Nephron progenitor cell (in vitro differentiated cells): Measurements from ENCODE around the gene TEAD1.
"Not testable (repeated sequence)": the region's sequence is repeated elsewhere in the genome, so short reads cannot be mapped to it uniquely, and the experiment has no call there.

Source experiments
- DNase-seq: peaks from one replicate; pipeline ENCODE4 v3.0.0; 2021
- H3K27ac Mint-ChIP-seq: 2 replicates; pipeline ENCODE4 v1.8.0; 2021; ENCODE audit warnings: mild to moderate bottlenecking, moderate library complexity, mixed read lengths
- H3K27me3 Mint-ChIP-seq: 2 replicates; pipeline ENCODE4 v1.8.0; 2021; ENCODE audit warnings: mild to moderate bottlenecking, low read depth, mixed read lengths; ENCODE audit not compliant: poor library complexity
- H3K36me3 Mint-ChIP-seq: 2 replicates; pipeline ENCODE4 v1.8.0; 2021; ENCODE audit warnings: low read depth, mixed read lengths
- H3K4me1 Mint-ChIP-seq: 2 replicates; pipeline ENCODE4 v1.8.0; 2021; ENCODE audit warnings: mixed read lengths
- H3K4me3 Mint-ChIP-seq: 2 replicates; pipeline ENCODE4 v1.8.0; 2021; ENCODE audit warnings: mild to moderate bottlenecking, moderate library complexity, mixed read lengths
- H3K9me3 Mint-ChIP-seq: 2 replicates; pipeline ENCODE4 v1.8.0; 2021; ENCODE audit warnings: mild to moderate bottlenecking, moderate library complexity, mixed read lengths
- CTCF ChIP-seq: fragments of 200-600 bp; sonication (generic); IDR thresholded peaks from 2 replicates; pipeline ENCODE4 v1.5.0; 2021; ENCODE audit warnings: antibody characterized with exemption

TEAD1 gene

DNA sequence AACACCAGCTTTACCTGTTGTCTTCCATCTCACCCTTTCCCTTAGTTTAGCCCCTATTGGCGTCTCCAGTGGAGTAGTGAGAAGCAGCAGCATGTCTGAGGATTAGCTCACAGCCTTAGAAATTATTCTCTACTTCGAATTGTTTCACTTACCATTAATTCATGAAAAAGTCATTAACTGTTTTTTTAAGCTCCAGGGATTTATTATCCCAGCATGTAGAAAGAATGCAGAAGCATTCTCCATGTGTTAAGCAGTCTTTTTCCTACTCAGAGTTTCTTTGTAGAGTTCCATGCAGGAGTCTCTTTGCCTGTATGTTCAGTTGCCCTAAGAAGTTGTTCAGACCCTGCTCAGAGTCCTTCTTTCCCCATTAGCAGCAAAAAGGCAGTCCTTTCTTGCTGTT is 197.0 kb downstream of the TEAD1 start:
- peak overlapping the region; percentile 71 for H3K27ac Mint-ChIP-seq
- DNase-seq = no peak

GRCh38 chr11:12871788-12872321 is 197.6 kb downstream of the TEAD1 start:
- Mint-ChIP-seq H3K4me3 (no peak overlapping the region), H3K9me3 (no peaks in the 10 kb centered on the region), H3K36me3 (peaks cover 29% of the 10 kb centered on the region), H3K4me1 (peaks cover 29% of the 10 kb centered on the region), H3K27me3 (no peaks in the 10 kb centered on the region), H3K27ac (peak overlapping the region; percentile 71)
- TF ChIP-seq CTCF = no peak
- DNase-seq = no peak

More for the DNA sequence above, 197.0 kb downstream of the TEAD1 start:
- peaks cover 35% of the 10 kb centered on the region for H3K4me1 Mint-ChIP-seq
- peaks cover 23% of the 10 kb centered on the region for H3K36me3 Mint-ChIP-seq
- H3K9me3 Mint-ChIP-seq = no peaks in the 10 kb centered on the region
- no peak for TF ChIP-seq CTCF
- H3K4me3 Mint-ChIP-seq = no peak overlapping the region
- H3K27me3 Mint-ChIP-seq = no peaks in the 10 kb centered on the region

DNA sequence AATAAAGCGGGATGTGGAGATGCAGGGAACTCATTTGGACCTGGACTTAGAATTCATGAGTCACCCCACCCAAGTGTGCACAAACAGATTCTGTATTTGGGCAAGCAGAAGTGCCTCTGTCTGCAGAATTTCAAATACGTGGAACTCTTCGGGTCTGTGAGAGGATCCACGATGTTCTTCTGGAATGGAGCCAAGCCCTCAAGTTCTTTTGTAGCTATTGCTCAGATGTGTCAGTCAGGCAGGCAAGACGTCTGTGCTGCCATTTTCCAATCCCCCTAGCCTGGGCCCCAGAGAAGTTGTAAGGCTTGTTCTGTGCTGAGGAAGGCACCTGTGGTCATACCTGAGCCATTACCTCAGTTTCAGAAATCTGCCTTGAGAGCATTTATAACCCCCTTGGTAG is 202.1 kb downstream of the TEAD1 start:
- Mint-ChIP-seq H3K9me3 (no peaks in the 10 kb centered on the region), H3K36me3 (peaks cover 48% of the 10 kb centered on the region), H3K27ac (no peak overlapping the region), H3K4me1 (peaks cover 11% of the 10 kb centered on the region), H3K4me3 (no peak overlapping the region), H3K27me3 (peaks cover 3% of the 10 kb centered on the region)
- no peak for DNase-seq
- no peak for TF ChIP-seq CTCF

GRCh38 chr11:12876988-12877387 is 202.8 kb downstream of the TEAD1 start:
- Mint-ChIP-seq H3K4me1 (peaks cover 6% of the 10 kb centered on the region), H3K27ac (no peak overlapping the region), H3K36me3 (peaks cover 45% of the 10 kb centered on the region), H3K27me3 (peaks cover 3% of the 10 kb centered on the region), H3K4me3 (no peak overlapping the region), H3K9me3 (no peaks in the 10 kb centered on the region)
- DNase-seq = no peak
- no peak for TF ChIP-seq CTCF

GRCh38 chr11:12877508-12877907 is 203.3 kb downstream of the TEAD1 start:
- H3K27ac Mint-ChIP-seq, H3K27me3 Mint-ChIP-seq, DNase-seq, H3K4me1 Mint-ChIP-seq, H3K4me3 Mint-ChIP-seq, H3K9me3 Mint-ChIP-seq: not testable (repeated sequence)
- peaks cover 45% of the 10 kb centered on the region for H3K36me3 Mint-ChIP-seq

DNA sequence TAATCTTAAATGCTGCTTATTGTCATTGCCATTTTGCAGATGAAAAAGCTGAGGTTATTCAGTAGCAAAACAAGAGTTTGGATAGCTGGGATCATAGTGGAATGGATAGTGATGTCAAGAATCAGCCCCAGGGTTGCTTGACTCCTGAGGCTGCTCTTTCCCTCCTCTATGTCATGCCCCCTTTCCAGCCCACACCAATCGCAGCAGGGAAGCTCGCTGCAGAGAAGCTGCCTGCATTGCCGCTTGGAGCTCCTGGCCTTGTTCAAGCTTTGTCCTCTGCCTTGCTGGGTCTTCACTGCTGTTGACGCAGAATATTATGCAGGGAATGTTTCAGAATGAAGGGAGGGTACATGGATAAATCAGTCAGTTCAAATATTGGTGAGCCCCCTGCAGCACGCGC is 206.1 kb downstream of the TEAD1 start:
- no peaks in the 10 kb centered on the region for H3K9me3 Mint-ChIP-seq
- TF ChIP-seq CTCF = no peak
- H3K27ac Mint-ChIP-seq = no peak overlapping the region
- H3K36me3 Mint-ChIP-seq = peaks cover 70% of the 10 kb centered on the region
- no peak overlapping the region for H3K4me3 Mint-ChIP-seq
- peaks cover 3% of the 10 kb centered on the region for H3K27me3 Mint-ChIP-seq
- peaks cover 6% of the 10 kb centered on the region for H3K4me1 Mint-ChIP-seq
- no peak for DNase-seq
